HG03439 (cell line): ENCODE data around the gene PDK4.
A peak's percentile ranks its signal among the peaks of the same experiment; 100 is the strongest.

Experiments used
- ATAC-seq: cut with Tn5 transposase; IDR thresholded peaks from one replicate; pipeline ENCODE4 v1.9.1; 2021; ENCODE audit warnings: mild to moderate bottlenecking, moderate library complexity; ENCODE audit not compliant: unreplicated experiment

PDK4 gene

DNA sequence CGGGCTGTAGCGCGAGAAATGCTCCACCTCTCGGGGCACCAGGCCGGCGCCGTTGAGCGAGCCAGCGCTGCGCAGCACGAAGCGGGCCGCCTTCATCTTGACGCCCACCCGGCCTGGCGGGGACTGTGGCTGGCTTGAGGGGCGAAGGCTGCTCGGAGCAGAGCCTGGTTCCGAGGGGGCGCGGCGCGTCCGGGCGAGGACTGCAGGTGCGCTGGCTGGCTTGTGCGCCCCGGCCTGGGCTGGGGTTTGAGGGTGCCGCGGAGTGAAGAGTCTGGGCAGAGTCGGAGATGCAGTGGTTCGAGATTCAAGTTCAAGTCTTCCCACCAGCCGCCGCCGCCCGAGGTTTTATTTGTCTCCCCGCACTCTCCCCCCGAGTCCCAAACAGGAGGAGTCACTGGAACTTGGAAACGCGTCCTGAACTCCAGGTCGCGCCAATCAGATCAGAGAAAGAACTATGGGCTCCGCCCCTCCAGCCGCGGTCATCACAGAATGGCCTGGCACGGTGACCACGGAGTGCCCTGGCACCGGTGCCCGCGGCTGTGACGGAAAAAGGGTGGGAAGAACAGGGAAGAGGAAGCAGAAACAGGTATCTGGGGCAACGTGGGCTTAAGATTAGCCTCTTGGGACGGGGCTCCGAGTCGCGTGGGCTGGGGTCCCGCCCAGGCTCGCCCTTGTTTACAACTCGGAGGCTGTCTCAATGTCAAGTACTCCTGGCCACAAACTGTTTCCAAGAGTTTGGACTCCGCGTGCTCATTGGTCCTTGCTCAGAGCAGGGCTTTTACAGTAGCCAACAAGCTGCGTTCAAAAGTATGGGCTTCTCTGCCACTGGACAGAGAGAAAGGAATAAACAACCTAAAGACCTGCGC, at the start of gene PDK4:
PDK4 (minus strand) TSS at position 319 of the 866 bp plus-strand sequence; CDS start at position 96, 223 bp downstream.
- ATAC-seq = no peak

- ATAC-seq = no peak
Measured at GRCh38 chr7:95642173-95642572, 45.9 kb upstream of the PDK4 start.

DNA sequence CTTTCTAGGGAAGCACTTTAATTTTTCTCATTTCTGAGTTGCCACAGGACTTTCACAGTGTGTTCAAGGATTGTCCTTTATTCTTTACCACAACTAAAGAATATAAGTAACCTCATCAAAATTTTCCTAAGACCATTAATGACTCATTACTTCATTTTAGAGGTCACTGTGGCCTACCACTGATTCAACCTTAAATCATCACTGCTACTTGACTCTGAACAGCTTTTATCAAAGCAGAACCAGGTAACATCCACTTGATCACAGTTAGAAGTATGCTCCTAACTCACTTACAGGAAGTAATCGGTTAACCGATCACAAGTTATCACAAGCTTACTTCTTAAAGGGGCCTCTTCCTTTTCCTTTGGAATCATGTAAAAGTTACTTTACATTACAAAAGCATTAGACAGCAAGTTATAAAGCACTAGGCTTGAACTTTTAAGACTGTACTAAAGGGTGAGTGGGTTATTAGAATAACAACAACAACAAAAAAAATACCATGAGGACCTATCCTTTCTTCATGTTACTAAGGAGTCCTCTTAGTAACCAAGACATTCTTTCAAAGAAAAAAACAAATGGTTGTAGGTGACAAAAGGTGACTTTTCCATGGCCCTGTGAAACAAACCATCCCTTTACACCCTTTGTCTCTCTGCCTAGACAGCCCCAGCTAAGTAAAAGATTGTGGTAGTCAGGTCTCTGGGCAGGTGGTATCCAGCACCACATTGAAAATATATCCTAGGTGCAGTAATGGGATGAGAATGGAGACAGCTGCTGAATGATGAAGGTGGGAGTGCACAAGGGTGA, 40.0 kb upstream of the PDK4 start:
- no peak for ATAC-seq

- ATAC-seq = no peak
Measured at GRCh38 chr7:95632609-95633008, 36.3 kb upstream of the PDK4 start.

- no peak for ATAC-seq
Measured at GRCh38 chr7:95631527-95631926, 35.2 kb upstream of the PDK4 start.

DNA sequence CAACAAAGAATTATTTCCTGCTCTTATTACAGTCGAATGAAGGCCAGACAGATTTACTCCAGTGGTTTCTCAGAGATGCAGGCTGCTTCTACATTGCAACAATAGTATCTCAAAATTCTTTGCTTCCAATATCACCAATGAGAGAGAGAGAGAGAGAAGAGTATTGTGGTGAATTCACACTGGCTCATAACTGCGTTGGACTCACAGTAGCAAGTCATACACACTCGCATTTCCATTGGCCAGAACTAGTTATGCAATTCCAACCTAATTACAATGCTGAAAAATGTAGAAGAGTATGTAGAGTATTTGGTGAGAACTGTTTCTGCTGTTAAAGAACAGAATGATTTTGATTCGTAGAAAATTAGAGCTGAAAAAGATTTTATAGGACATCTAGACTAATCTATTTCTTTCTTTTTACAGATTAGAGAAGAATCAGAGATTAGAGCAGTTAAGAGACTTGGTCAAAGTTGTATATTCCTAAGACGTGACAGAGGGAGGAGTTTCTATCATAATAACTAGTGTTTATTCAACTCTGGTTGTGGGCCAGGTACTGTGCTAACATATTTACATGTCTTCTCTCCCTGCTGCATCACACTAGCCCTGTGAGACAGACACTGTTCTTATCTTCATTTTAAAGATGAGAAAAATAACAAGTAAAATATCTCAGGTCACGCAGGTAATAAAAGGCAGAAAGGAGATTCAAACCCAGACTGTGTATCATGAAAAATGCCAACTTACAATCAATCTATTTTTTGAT, 34.6 kb upstream of the PDK4 start:
- ATAC-seq = no peak

GRCh38 chr7:95628831-95629439, 32.6 kb upstream of the PDK4 start:
- ATAC-seq = no peak

DNA sequence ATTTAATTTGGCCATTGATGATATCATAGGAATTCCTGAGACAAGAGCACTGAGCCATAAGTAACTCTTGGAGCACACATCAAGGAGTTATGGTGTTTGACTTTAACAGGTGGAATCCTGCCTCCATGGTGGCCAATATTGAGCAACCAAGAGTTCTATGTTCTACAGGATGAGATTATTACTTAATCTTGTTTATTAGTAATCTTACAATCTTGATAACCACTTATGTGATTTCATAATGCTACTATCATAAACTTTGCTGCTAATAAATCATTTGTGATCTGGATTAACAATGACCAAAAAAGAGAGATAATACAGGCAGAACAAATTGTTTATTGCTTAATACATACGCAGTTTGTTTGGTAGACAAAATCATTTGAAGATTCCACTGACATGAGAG, 27.5 kb upstream of the PDK4 start:
- ATAC-seq = no peak

- no peak for ATAC-seq
Measured at GRCh38 chr7:95622859-95623258, 26.5 kb upstream of the PDK4 start.

DNA sequence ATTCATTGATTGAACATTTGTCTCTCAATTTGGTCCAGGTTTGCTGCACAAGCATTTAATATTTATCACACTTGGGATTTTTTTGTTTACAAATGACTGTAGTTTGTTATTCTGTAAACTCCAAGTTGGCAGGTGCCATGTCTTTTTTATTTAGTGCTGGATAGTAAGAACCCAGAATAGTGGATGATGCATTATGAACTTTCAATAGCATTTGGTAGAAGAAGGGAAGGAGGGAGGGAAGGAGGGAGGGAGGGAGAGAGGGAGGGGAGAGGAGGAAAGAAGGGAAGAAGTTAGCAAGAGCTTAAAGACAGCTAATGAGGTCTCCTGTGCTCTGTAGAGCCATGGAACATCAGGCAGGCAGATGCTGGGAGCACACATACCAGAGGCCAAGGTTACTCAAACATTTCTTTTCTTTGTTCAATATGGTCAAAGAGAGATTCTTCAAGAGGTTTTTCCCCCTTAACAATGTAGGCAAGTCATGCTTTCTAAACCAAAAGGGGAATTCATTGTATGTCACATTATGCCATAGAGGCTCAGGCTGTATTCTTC, 25.8 kb upstream of the PDK4 start:
- ATAC-seq = no peak

DNA sequence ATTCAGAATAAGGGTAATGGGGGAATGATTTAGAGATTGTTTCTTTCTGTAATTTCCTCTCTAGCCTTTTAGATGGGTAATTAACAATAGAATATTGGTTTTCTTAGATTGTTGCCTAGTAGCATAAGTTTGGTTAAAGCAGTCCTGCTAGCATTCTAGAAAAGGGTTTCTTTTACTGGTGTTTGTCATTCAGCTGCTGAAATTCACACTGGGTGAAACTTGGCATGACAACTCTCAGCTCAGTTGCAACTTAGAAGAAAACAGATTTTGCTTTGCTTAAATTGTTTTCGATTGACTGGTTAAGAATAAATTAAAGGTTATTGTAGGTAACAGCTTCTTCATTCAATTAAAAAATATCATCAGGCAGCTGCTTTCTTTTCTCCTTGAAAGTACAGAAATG, 25.1 kb upstream of the PDK4 start:
- ATAC-seq = no peak

DNA sequence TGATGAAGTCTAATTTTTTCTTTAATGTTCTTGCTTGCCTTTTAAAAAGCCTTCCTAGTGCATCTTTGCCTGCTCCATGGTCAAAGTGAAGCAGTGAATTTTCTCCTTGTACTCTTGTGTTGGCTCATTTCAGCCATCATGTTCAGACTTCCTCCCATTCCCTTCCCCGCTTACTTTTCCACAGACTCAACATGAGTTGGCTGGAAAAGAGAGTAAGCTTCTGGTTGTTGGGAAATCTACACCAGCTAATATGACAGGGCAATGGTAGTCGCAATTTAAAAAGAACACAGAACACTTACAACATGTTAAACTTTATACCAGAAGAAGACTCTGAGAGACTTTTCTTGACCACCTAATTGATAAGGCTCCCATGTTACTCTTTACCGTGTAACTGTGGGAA, 24.3 kb upstream of the PDK4 start:
- no peak for ATAC-seq

GRCh38 chr7:95619921-95620320, 23.6 kb upstream of the PDK4 start:
- no peak for ATAC-seq

- no peak for ATAC-seq
Measured at GRCh38 chr7:95619517-95619916, 23.2 kb upstream of the PDK4 start.

DNA sequence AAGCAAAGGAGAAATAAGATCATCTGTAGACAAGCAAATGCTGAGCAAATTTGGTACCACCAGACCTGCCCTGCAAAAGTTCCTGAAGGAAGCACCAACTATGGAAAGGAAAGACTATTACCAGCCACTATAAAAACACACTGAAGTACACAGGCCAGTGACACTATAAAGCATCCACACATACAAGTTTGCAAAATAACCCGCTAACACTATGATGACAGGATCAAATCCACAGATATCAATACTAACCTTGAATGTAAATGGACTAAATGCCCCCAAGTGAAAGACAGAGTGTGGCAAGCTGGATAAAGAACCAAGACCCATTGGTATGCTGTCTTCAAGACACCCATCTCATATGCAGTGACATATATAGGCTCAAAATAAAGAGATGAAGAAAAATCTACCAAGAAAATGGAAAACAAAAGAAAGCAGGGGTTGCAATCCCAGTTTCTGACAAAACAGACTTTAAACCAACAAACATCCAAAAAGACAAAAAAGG, 18.2 kb upstream of the PDK4 start:
- ATAC-seq = no peak

GRCh38 chr7:95611224-95611623, 14.9 kb upstream of the PDK4 start:
- no peak for ATAC-seq

- no peak for ATAC-seq
Measured at GRCh38 chr7:95609277-95609971, 13.1 kb upstream of the PDK4 start.

GRCh38 chr7:95608359-95609173, 12.2 kb upstream of the PDK4 start:
- ATAC-seq = peak; percentile 99

- no peak for ATAC-seq
Measured at GRCh38 chr7:95607561-95607960, 11.2 kb upstream of the PDK4 start.
